ENCODE measurements around the gene SNRNP70.
A peak's percentile ranks its signal among the peaks of the same experiment; 100 is the strongest.

The SNRNP70 gene

GRCh38 chr19:49155005-49155819 lies 70.0 kb downstream of the SNRNP70 start, which contains the start of gene HRC:
TSS of gene HRC (minus strand) at chr19:49155396. CDS start at chr19:49155237, 159 bp downstream.
- Histone ChIP-seq H3K27ac (ENCODE audit: insufficient read depth, low read depth, low read length, poor library complexity, severe bottlenecking) (no peak within 1 kb of the TSS), H3K4me3 (ENCODE audit: insufficient read depth, low read depth, low read length) (no peak within 1 kb of the TSS), H3K27me3 (ENCODE audit: control insufficient read depth, insufficient read depth, low read length, poor library complexity, severe bottlenecking) (peaks cover 49% of the 10 kb centered on the region), H3K9me3 (ENCODE audit: control insufficient read depth, low read length) (no peaks in the 10 kb centered on the region), H3K4me1 (ENCODE audit: control insufficient read depth, insufficient read depth, low read length) (peaks cover 12% of the 10 kb centered on the region), H3K36me3 (ENCODE audit: control insufficient read depth, insufficient read depth, low read length) (no peaks in the 10 kb centered on the region)
- WGBS, 2 experiments = 64 to 70% methylated on average over 19 of the region's 19 CpGs

GRCh38 chr19:49155820-49156346 lies 70.6 kb downstream of the SNRNP70 start:
- Histone ChIP-seq H3K27ac (ENCODE audit: insufficient read depth, low read depth, low read length, poor library complexity, severe bottlenecking) (no peak overlapping the region), H3K36me3 (ENCODE audit: control insufficient read depth, insufficient read depth, low read length) (no peaks in the 10 kb centered on the region), H3K4me3 (ENCODE audit: insufficient read depth, low read depth, low read length) (no peak overlapping the region), H3K4me1 (ENCODE audit: control insufficient read depth, insufficient read depth, low read length) (peaks cover 9% of the 10 kb centered on the region), H3K27me3 (ENCODE audit: control insufficient read depth, insufficient read depth, low read length, poor library complexity, severe bottlenecking) (peaks cover 45% of the 10 kb centered on the region), H3K9me3 (ENCODE audit: control insufficient read depth, low read length) (no peaks in the 10 kb centered on the region)
- 23 to 28% methylated on average over 4 of the region's 4 CpGs for WGBS, 2 experiments

- peaks cover 29% of the 10 kb centered on the region for H3K27me3 ChIP-seq (ENCODE audit: control insufficient read depth, insufficient read depth, low read length, poor library complexity, severe bottlenecking)
- no peaks in the 10 kb centered on the region for H3K9me3 ChIP-seq (ENCODE audit: control insufficient read depth, low read length)
- peaks cover 9% of the 10 kb centered on the region for H3K4me1 ChIP-seq (ENCODE audit: control insufficient read depth, insufficient read depth, low read length)
- no peaks in the 10 kb centered on the region for H3K36me3 ChIP-seq (ENCODE audit: control insufficient read depth, insufficient read depth, low read length)
- WGBS, 2 experiments = 1% methylated on average over 41 of the region's 41 CpGs
- H3K4me3 ChIP-seq (ENCODE audit: insufficient read depth, low read depth, low read length) = peak within 1 kb of the TSS; percentile 68
- no peak within 1 kb of the TSS for H3K27ac ChIP-seq (ENCODE audit: insufficient read depth, low read depth, low read length, poor library complexity, severe bottlenecking)
Measured at GRCh38 chr19:49157445-49158224, 72.4 kb downstream of the SNRNP70 start, which contains the start of gene TRPM4. TSS of gene TRPM4 (plus strand) at chr19:49157792. CDS start at chr19:49157867, 75 bp downstream.
